Astrocyte of the spinal cord (primary cell): Measurements from ENCODE around the gene CHKB.
A peak's percentile ranks its signal among the peaks of the same experiment; 100 is the strongest.

ENCODE experiments used
- DNase-seq: peaks from one replicate; pipeline ENCODE4 v3.0.0; 2011; ENCODE audit warnings: low read depth, low spot score
- H3K4me3 ChIP-seq: 2 replicates; pipeline ENCODE4 v1.5.1; 2011; ENCODE audit warnings: low read depth, mild to moderate bottlenecking, low read length, moderate library complexity
- CTCF ChIP-seq: IDR thresholded peaks from 2 replicates; pipeline ENCODE4 v1.5.1; 2012; ENCODE audit warnings: low read depth, mild to moderate bottlenecking, low read length, inconsistent platforms
- in situ Hi-C: cut with HindIII; loops from 2 replicates; pipeline ENCODE4 v1.10.0; 2017; ENCODE audit warnings: low sequenced_read_pairs

The CHKB gene

DNA sequence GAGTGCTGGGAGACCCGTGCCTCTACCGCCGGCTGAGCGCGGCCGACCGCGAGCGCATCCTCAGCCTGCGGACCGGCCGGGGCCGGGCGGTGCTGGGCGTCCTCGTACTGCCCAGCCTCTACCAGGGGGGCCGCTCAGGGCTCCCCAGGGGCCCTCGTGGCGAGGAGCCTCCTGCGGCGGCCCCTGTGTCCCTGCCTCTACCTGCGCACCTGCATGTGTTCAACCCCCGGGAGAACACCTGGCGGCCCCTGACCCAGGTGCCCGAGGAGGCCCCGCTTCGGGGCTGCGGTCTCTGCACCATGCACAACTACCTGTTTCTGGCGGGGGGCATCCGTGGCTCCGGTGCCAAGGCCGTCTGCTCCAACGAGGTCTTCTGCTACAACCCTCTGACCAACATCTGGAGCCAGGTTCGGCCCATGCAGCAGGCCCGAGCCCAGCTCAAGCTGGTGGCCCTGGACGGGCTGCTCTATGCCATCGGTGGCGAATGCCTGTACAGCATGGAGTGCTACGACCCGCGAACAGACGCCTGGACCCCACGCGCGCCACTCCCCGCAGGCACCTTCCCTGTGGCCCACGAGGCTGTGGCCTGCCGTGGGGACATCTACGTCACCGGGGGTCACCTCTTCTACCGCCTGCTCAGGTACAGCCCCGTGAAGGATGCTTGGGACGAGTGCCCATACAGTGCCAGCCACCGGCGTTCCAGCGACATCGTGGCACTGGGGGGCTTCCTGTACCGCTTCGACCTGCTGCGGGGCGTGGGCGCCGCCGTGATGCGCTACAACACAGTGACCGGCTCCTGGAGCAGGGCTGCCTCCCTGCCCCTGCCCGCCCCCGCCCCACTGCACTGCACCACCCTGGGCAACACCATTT lies 33.5 kb downstream of the CHKB start:
- in situ Hi-C loops: no loop called here
- no peak overlapping the region for H3K4me3 ChIP-seq
- TF ChIP-seq CTCF: no peak
- no peak for DNase-seq

GRCh38 chr22:50548040-50548920 lies 34.4 kb downstream of the CHKB start:
- in situ Hi-C loops: no loop called here
- no peak overlapping the region for H3K4me3 ChIP-seq
- TF ChIP-seq CTCF: no peak
- no peak for DNase-seq

- no peak for TF ChIP-seq CTCF
- H3K4me3 ChIP-seq: no peak overlapping the region
- DNase-seq: no peak
- in situ Hi-C loops: no loop called here
Observed at GRCh38 chr22:50547263-50547985, 35.2 kb downstream of the CHKB start.

DNA sequence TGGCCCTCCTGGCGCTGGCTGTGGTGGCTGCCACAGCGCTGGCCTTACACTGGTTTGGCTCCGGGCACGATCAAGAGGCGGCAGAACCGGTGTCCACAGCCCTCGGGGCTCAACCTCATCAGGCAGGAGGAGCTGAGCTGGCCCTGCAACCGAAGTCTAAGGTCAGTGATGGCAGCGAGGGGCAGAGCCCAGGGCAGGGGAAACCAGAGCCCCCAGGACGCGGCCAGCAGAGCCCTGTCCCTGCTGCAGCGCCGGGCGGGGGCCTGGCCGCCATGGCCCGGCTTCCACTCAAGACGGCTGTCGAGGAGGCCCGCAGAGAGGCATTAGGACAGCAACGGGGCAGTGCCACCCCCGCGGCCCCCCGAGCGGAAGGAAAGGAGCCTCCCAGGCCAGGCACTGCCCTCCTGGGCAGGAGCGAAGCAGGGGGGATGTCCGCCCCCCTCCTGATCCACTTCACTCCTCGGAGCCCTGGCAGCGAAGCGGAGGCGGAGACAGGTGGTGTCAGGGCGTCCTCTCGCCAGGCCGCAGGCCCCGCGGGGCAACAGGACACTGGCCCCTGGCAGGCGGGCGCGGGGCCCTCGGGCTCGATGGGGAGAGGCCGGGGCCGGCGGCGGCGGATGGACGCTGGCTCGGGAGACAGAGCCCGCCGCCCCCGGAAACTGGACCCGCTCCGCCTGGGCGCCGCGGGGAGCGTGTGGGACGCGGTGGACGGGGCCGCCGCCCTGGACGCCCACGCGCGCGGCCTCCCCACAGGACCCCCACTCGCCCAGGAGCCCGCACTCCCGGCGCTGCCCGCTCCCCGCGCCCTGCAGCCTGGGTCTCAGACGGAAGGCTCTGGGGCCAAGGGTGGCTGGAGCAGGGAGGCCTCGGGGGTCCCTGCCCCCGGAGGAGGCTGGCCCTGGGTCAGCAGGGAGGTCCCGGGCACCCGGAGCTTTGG lies 36.1 kb downstream of the CHKB start:
- no peak for TF ChIP-seq CTCF
- no peak for DNase-seq
- in situ Hi-C loops: no loop called here
- no peak overlapping the region for H3K4me3 ChIP-seq

DNA sequence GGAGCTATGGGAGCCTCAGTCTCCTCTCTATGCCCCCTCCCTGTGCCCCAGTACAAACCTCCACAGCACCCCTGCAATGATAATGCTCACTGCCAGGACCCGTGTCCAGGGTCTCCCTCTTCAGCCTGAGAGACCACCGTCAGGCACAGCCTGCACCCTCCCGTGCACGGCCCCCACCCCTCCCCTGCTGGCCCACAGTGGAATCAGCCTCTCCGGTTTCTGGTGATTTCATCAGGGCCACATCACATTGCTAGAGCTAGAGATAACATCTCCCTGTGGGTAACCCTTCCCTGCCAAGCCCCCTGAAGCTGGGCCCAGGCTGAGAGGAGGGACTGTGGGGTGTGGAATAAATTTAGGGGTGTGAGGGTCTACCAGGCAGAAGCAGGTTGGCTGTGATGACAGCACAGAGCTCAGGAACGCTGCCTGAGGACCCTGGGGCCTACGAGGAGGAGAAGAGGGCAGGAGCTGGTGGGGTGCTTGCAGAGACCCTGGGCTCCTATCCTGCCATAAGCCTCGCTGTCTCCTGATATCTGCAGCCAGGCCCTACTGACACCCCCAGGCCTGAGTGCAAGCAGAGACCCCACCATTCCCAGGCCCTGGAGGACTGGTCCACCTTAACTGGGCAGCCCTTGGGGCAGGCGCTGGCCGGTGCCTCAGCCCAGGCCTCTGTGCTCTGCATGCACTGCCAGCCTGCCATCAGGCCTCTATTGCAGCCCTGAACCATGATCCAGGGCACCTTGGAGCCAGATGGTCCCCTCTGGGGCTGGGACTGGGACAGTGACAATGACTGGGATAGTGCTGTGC lies 36.9 kb downstream of the CHKB start, which contains the start of gene KLHDC7B:
TSS of gene KLHDC7B (plus strand) at position 378 of the 804 bp plus-strand sequence. CDS start at position 723, 345 bp downstream.
- no peak for DNase-seq
- H3K4me3 ChIP-seq: no peak within 1 kb of the TSS
- in situ Hi-C loops: no loop called here
- peak; percentile 11 for TF ChIP-seq CTCF
